Activated naive CD8-positive, alpha-beta T cell treated with anti-CD3 and anti-CD28 coated beads for 36 hours (primary cell): ENCODE measurements around the gene SUSD6. TPM values are rescaled to one million over a fixed set of nuclear protein-coding genes. Genes with fewer than 3 reads are reported as not detected.
A peak's percentile ranks its signal among the peaks of the same experiment; 100 is the strongest.

Experiments
- DNase-seq: peaks from one replicate; pipeline ENCODE4 v3.0.0; 2021
- H3K27ac Mint-ChIP-seq: one replicate; pipeline ENCODE4 v1.8.0; 2022; ENCODE audit warnings: mild to moderate bottlenecking, moderate library complexity, mixed read lengths
- H3K27me3 Mint-ChIP-seq: one replicate; pipeline ENCODE4 v1.8.0; 2022; ENCODE audit warnings: mild to moderate bottlenecking, mixed read lengths
- H3K36me3 Mint-ChIP-seq: one replicate; pipeline ENCODE4 v1.8.0; 2021; ENCODE audit warnings: mild to moderate bottlenecking, mixed read lengths
- H3K4me1 Mint-ChIP-seq: one replicate; pipeline ENCODE4 v1.8.0; 2021; ENCODE audit warnings: mixed read lengths
- H3K4me3 Mint-ChIP-seq: one replicate; pipeline ENCODE4 v1.8.0; 2022; ENCODE audit warnings: mild to moderate bottlenecking, moderate library complexity, mixed read lengths
- H3K9me3 Mint-ChIP-seq: one replicate; pipeline ENCODE4 v1.8.0; 2022; ENCODE audit warnings: mixed read lengths
- total RNA-seq, 2 experiments: library from RNA; stranded (reverse); gene quantifications; one replicate each; pipeline ENCODE4 v1.2.3, GENCODE V29; 2021

SUSD6 gene
- total RNA-seq, 2 experiments from 2014 or later = 26.3 TPM

DNA sequence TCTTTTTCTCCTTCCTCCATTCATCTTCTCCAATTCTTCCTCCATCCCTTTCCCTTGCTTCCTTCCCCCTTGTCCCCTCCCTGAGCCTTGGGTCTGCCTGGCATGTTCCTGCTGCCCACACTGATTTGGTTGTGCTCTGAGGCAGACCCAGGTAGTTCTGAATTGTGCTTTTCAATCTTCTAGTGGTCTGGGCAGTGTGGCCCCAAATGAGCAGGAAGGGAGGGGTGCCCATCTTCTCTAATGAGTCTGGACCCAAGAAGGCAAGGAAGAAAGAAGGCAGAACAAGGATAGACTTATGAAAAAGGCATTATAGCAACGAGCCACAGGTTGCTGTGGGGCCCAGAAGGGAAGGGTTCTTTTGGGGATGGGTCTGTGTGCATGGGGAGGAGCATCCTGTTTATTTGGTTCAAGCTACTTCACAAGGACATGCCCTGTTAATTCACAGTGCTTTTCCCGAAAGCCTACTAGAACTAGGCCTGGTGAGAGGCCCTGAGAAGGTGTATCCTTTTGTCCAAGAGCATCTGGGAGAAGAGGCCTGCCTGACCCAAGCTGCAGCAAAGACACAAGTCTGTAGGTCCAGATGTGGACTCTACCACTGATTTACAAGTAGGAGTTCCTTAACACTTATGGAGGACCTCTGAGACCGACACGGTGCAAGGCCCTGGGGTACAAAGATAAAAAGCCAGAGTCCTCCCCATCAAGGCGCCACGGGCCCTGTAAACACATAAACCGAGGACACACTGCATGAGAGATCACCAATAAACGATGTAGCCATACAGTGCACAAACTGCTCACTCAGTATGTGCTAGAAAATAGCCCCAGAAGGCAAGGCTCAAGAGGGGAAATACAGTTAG lies 1.1 kb upstream of the SUSD6 start:
- H3K4me3 Mint-ChIP-seq = peak overlapping the region; percentile 91
- peaks cover 35% of the 10 kb centered on the region for H3K4me1 Mint-ChIP-seq
- DNase-seq = no peak
- H3K9me3 Mint-ChIP-seq = no peaks in the 10 kb centered on the region
- H3K27me3 Mint-ChIP-seq = no peaks in the 10 kb centered on the region
- peak overlapping the region; percentile 89 for H3K27ac Mint-ChIP-seq
- peaks cover 8% of the 10 kb centered on the region for H3K36me3 Mint-ChIP-seq

DNA sequence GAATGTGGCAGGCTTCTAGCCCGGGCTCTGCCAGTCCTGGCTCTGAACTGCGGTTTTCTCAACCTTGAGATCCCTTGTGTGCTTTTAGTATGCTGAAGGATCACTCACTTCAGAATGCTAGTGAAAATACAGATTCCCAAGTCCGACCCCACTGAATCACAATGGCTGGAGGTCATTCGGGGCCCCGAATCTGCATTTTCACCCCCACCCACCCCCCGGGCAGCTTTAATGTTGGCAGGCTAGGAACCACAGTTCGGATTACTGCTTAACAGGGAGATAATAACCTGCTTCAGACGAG lies 573 bp upstream of the SUSD6 start:
- no peak for DNase-seq
- H3K27me3 Mint-ChIP-seq = no peaks in the 10 kb centered on the region
- no peaks in the 10 kb centered on the region for H3K9me3 Mint-ChIP-seq
- peaks cover 12% of the 10 kb centered on the region for H3K36me3 Mint-ChIP-seq
- H3K4me3 Mint-ChIP-seq = peak overlapping the region; percentile 91
- peak overlapping the region; percentile 89 for H3K27ac Mint-ChIP-seq
- H3K4me1 Mint-ChIP-seq = peaks cover 41% of the 10 kb centered on the region

DNA sequence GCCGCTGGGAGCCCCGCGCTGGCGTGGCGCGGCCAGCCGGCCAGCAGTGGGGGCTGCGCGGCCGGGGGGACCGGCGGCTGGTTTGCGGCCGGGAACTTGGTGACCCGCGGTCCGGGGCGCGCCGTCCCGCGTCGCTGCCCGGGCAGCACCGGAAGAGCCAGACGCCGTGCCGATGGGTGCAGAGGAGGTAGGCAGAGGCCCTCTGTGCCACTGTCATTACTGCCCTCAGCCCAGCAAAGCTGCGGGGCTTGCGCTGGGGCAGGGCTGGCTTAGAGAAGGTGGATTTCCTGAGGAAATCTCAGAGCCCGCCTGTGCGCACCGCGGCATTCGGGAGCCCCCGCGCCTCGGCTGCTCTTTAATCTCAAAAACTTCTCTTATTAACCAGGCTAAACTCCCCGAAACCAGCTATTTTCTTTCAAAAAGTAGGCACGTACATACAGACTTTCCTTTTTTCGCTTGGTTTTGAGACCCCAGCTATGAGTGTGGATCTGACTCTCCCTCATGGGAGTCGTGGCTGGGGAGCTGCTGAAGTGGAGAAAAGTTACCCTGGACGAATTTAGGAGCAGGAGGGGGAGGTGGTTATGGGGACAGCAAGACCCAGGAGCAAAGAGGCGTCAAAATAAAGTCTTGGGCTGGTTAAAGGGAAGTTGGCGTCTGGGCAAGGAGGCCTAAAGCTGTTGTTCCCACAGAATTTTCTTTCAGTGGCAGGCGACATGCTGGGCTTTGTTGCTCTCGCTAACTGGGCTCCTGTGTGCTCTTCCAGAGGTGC lies 802 bp downstream of the SUSD6 start:
- peak; percentile 59 for DNase-seq
- peaks cover 50% of the 10 kb centered on the region for H3K4me1 Mint-ChIP-seq
- H3K36me3 Mint-ChIP-seq = peaks cover 24% of the 10 kb centered on the region
- peak overlapping the region; percentile 94 for H3K4me3 Mint-ChIP-seq
- H3K9me3 Mint-ChIP-seq = no peaks in the 10 kb centered on the region
- no peaks in the 10 kb centered on the region for H3K27me3 Mint-ChIP-seq
- peak overlapping the region; percentile 94 for H3K27ac Mint-ChIP-seq

DNA sequence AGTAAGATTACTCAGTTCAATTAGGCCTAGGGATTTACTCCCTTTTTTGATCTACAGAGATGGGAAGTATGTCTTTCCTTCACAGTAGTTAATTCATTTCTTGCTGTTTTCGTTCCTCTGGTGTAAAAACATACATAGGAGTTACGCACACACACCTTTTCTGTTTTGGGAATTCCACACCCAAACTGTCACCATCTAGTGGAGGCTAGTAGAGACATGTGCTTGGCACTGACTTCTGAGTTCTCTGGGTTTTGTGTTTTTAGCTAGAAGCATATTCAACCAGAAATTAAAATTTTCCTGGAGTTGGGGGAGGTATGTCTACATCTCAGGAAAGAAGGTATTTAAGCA lies 1.4 kb downstream of the SUSD6 start:
- Mint-ChIP-seq H3K9me3 (no peaks in the 10 kb centered on the region), H3K36me3 (peaks cover 29% of the 10 kb centered on the region), H3K4me1 (peaks cover 56% of the 10 kb centered on the region), H3K4me3 (peak overlapping the region; percentile 94), H3K27ac (peak overlapping the region; percentile 94), H3K27me3 (no peaks in the 10 kb centered on the region)
- no peak for DNase-seq

DNA sequence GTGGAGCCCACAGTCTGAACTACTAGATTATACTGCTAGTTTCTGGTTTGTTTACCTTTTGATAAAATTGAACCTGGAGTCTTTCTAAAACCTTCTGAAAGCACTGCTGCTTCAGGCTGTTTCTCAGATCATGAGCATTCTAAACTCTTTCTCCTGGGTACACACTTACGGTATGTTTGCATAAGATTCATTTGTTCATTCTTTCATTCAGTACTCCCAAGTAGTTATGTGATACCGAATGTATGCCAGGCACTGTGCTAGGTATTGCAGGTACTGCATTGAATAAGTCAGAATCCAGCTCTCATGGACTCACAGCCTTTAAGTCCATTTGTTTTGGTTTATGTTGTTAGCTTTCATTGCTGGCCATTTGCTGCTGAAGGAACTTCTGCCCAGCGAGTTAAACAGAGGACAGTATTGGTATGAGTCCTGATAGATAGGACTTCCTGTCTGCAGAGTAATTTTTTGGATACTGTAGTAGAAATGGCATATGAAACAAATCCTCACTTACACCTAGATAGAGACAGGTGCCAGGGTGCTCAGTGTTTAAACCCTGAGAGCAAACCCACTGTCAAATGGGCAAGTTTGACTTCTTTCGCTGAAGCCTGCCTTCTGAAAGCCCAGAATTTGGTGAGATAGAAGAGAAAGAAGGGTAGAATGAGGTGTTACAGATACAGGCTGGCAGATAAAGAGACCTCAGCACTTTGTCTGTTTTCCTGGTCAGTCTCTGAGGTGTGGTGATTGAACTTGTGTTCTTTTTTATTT lies 2.1 kb downstream of the SUSD6 start:
- H3K27ac Mint-ChIP-seq = peak overlapping the region; percentile 94
- peaks cover 63% of the 10 kb centered on the region for H3K4me1 Mint-ChIP-seq
- DNase-seq = no peak
- H3K9me3 Mint-ChIP-seq = no peaks in the 10 kb centered on the region
- H3K27me3 Mint-ChIP-seq = no peaks in the 10 kb centered on the region
- H3K36me3 Mint-ChIP-seq = peaks cover 31% of the 10 kb centered on the region
- peak overlapping the region; percentile 94 for H3K4me3 Mint-ChIP-seq

DNA sequence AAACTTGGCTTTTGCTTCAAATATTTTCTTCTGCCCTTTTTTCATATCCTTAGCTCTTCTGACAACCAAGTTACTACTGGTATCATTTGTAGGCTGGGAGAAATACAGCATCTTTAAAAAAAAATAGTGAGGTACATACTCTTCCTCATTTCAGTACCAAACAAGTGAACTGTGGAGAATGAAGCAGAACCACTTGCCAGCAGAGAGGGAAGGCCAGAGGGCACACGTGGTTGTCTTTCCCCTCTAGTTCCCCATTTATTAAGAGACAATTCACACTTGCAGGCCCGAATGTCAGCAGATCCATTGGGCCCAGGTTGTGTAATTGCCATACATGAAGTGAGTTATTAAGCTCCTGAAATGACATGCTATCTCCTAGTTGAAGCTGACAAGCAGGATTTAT lies 3.2 kb downstream of the SUSD6 start:
- Mint-ChIP-seq H3K4me1 (peaks cover 73% of the 10 kb centered on the region), H3K4me3 (peak overlapping the region; percentile 94), H3K27ac (peak overlapping the region; percentile 94), H3K9me3 (no peaks in the 10 kb centered on the region), H3K27me3 (no peaks in the 10 kb centered on the region), H3K36me3 (peaks cover 38% of the 10 kb centered on the region)
- DNase-seq = no peak

DNA sequence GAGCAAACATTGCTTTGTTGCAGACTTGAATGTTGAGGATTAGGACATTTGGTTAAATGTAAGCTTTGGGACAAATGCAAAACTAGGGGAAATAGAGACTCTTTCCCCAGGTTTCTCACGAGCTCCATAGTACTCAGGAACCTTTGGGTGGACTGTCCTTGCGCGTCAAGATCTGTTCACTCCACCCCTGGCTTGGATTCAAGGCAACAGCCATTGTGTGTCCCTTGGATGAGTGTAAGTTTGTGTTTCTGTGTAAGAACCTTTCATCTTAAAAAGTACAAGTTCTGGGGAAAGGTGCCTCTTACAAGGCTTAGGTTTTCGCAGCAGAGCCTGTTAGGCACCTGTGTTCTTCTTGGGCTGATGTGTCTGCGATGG lies 3.7 kb downstream of the SUSD6 start:
- Mint-ChIP-seq H3K4me3 (peak overlapping the region; percentile 94), H3K4me1 (peaks cover 75% of the 10 kb centered on the region), H3K36me3 (peaks cover 44% of the 10 kb centered on the region), H3K27me3 (no peaks in the 10 kb centered on the region), H3K27ac (peak overlapping the region; percentile 94), H3K9me3 (no peaks in the 10 kb centered on the region)
- DNase-seq = no peak

DNA sequence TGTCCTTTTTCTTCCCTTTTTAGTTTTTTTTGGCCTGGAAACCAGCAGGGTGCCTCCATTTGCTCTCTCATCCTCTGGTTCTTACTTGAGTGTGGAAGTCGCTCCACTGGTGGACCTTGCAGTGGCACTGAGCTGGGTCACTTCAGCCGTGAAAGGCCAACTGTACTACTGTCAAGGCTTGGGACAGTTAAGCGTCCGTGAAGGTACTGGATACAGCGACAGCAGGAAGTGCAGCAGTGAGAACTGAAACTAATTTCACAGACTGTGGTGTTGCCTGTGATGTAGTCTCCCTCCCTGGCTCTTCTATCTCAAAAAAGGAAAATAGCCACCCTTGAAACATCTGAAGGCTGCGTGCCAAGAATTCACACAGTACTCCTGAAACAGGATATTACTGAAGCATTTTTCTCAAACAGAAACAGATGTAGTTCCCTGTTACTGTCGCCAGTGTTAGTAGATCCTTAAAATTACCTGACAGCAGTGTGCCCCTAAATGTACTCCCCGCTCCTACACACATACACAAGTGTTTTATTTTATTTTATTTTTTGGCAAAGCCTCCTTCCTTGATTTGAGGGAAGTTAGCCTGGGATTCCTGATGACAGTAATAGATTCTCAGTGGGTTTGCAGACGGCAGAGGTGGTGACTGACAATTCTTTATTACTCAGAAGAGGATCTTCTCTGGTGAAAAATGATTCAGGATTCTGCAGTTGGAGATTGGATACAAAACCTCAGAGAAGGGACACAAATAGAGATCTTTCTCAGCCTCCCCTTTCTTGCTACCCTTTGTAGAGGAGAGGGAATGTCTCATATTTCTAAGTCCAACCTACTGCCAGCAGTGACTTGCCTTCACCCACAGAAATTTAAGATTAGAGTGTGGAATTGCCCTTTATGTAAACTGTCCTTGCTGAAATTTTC lies 4.4 kb downstream of the SUSD6 start:
- Mint-ChIP-seq H3K27ac (peak overlapping the region; percentile 94), H3K4me3 (peak overlapping the region; percentile 82), H3K36me3 (peaks cover 47% of the 10 kb centered on the region), H3K9me3 (no peaks in the 10 kb centered on the region), H3K27me3 (no peaks in the 10 kb centered on the region), H3K4me1 (peaks cover 76% of the 10 kb centered on the region)
- DNase-seq = peak; percentile 41

DNA sequence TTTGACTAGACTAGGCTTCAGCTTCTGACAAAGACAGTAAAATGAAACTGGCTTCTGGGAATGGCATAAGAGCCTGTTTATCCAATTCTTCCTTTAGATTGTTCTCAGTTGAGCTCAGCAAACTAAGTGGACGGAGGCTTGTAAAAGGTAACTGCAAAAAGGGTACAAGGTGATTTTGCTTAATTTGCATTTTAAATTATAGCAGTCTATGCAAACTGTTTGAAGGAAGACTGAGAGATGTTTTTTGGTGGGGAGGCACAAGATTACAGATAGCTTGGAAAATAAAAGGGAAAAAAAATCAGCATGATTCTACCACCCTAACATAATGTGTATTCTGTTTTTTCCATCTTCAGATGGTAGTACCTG lies 5.0 kb downstream of the SUSD6 start:
- DNase-seq = no peak
- peak overlapping the region; percentile 94 for H3K27ac Mint-ChIP-seq
- H3K36me3 Mint-ChIP-seq = peaks cover 52% of the 10 kb centered on the region
- peak overlapping the region; percentile 82 for H3K4me3 Mint-ChIP-seq
- no peaks in the 10 kb centered on the region for H3K27me3 Mint-ChIP-seq
- no peaks in the 10 kb centered on the region for H3K9me3 Mint-ChIP-seq
- H3K4me1 Mint-ChIP-seq = peaks cover 83% of the 10 kb centered on the region

DNA sequence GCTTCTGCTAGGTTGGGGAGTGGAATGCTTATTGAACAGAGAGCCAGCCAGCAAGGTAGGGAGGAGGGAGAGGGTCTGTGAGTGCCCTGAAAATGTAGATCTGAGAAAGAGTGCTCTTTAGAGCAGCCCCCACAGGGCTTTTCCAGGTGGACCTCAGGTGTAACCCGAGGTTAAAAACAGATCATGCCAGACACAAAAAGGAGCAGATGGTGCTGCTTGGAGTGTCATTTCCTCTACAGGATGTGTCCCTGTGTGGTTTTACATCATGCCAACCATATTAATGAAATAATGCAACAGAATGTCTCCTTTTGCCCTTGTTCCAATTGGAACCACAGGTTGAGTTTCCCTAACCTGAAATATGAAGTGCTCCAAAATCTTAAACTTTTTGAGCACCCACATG lies 6.4 kb downstream of the SUSD6 start:
- no peaks in the 10 kb centered on the region for H3K27me3 Mint-ChIP-seq
- H3K36me3 Mint-ChIP-seq = peaks cover 52% of the 10 kb centered on the region
- H3K4me1 Mint-ChIP-seq = peaks cover 90% of the 10 kb centered on the region
- peak overlapping the region; percentile 94 for H3K27ac Mint-ChIP-seq
- H3K9me3 Mint-ChIP-seq = no peaks in the 10 kb centered on the region
- no peak for DNase-seq
- no peak overlapping the region for H3K4me3 Mint-ChIP-seq

DNA sequence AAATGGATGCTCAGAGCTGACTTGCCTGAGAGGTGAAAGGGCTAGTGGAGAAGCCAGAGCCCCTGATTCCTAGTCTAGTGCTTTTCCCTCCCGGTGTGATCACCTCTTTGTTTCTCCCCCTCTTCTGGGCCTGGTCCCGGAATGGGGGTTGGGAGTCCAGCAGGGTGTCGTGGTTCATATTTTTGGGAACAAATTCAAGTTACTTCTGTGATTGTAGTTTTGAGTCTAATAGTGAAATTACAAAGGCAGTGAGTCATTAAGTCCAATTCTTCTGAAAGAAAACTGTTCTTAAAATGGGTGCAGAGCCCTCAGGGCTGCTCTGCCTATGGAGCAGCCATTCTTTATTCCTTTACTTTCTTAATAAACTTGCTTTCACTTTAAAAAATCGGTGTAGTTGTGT lies 7.6 kb downstream of the SUSD6 start:
- Mint-ChIP-seq H3K4me3 (peak overlapping the region; percentile 33), H3K27me3 (no peaks in the 10 kb centered on the region), H3K9me3 (no peaks in the 10 kb centered on the region), H3K27ac (peak overlapping the region; percentile 94), H3K36me3 (peaks cover 50% of the 10 kb centered on the region), H3K4me1 (peaks cover 90% of the 10 kb centered on the region)
- no peak for DNase-seq

DNA sequence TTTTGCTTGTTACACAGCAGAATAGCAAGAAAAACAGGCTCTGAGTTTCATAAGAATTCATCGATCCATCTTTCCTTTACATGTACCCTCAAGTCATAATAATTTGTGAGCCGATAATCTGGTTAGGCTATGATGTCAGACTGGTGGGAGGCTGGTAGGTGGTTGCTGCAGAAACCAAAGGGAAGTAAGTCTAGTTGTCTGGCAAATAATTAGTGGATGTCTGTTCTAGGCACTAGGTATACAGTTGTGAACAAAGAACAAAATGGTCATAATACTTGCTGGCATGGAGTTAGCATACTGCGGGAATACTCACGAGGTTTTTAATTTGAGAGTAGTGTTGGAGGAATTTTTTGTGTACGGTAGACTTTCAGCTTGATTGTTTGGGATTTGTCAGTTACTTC lies 8.8 kb downstream of the SUSD6 start:
- peaks cover 44% of the 10 kb centered on the region for H3K36me3 Mint-ChIP-seq
- no peak for DNase-seq
- peak overlapping the region; percentile 94 for H3K27ac Mint-ChIP-seq

DNA sequence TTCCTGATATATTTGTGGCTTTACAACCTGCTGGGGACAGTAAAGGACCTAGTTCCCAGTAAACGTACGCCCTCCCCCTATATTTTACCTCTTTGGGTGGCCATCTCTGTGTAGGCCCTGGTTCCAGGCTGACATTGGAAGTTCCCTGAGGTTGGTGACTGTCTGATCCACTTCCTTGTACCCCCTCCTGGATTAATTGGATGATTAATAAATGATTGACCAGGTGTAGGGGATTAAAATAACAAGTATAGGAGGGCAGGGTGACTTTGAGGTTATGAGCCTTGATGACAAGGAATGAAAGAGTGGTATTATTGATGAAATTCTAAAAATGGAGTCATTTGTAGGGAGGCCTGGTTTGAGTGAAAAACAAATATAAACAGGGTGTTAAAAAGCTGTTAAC lies 9.6 kb downstream of the SUSD6 start:
- Mint-ChIP-seq H3K4me3 (no peak overlapping the region), H3K36me3 (peaks cover 39% of the 10 kb centered on the region), H3K27ac (peak overlapping the region; percentile 94), H3K27me3 (no peaks in the 10 kb centered on the region), H3K4me1 (peaks cover 90% of the 10 kb centered on the region), H3K9me3 (no peaks in the 10 kb centered on the region)
- DNase-seq = no peak

More for the DNA sequence above, 8.8 kb downstream of the SUSD6 start:
- peaks cover 90% of the 10 kb centered on the region for H3K4me1 Mint-ChIP-seq
- peak overlapping the region; percentile 18 for H3K4me3 Mint-ChIP-seq
- H3K27me3 Mint-ChIP-seq = no peaks in the 10 kb centered on the region
- H3K9me3 Mint-ChIP-seq = no peaks in the 10 kb centered on the region

DNA sequence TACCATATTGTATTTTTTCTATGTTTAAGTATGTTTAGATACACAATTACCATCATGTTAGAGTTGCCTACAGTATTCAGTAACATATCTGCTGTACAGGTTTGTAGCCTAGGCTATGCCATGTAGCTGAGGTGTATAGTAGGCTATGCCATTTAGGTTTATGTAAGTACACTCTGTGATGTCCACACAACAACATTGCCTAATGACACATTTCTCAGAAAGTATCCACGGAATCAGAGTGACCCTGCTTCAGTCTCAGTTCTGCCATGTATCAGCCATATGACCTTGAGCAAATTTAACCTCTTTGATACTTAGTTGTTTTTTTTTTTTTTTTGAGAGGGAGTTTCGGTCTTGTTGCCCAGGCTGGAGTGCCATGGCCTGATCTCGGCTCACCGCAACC lies 12.7 kb downstream of the SUSD6 start:
- DNase-seq = no peak
- Mint-ChIP-seq H3K4me1 (peaks cover 82% of the 10 kb centered on the region), H3K36me3 (peaks cover 26% of the 10 kb centered on the region), H3K9me3 (no peaks in the 10 kb centered on the region), H3K4me3 (no peak overlapping the region), H3K27ac (peak overlapping the region; percentile 90), H3K27me3 (no peaks in the 10 kb centered on the region)
